Activated CD8-positive, alpha-beta memory T cell treated with anti-CD3 and anti-CD28 coated beads for 1 hour (primary cell): ENCODE results near the gene PLEK.
"Not testable (repeated sequence)": the region's sequence is repeated elsewhere in the genome, so short reads cannot be mapped to it uniquely, and the experiment has no call there.

Source experiments
- DNase-seq, 2 donors: peaks; one replicate each; pipeline ENCODE4 v3.0.0-alpha.2; 2020; ENCODE audit warnings: low read depth in 1 of 2; ENCODE audit errors: extremely low read depth in 1 of 2

The PLEK gene

GRCh38 chr2:68384485-68385107 lies 19.5 kb downstream of the PLEK start:
- no peak for DNase-seq

DNA sequence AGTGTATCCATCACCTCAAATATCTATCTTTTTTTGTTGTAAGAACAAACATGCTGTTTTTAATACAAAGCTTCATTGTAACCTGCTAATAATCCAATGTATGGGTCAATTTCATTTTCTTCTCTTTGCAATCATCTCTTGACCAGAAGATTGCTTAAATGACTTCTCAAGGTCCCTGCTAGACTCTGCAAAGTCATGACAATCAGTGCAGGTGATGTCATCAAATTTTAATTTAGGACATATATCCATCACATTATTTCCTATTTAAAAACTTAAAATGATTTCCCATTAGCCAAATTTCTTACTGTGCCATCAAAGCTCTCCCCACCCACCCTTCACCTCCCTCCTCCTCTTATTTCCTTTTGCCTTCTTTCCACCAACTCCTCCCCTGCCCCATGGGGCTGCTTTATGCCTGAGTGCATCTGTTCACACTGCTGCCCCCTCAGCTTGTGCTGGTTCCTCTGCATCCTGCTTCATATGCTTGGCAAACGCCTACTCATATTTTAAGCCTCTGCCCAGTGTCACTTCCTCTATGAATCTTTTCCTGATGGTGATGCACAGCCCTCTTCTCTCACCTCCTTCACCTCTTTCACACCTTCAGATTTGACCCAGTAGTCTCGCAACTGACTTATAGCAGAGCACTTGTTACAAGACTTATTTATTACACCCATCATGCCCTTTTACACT lies 20.3 kb downstream of the PLEK start:
- DNase-seq: no peak

DNA sequence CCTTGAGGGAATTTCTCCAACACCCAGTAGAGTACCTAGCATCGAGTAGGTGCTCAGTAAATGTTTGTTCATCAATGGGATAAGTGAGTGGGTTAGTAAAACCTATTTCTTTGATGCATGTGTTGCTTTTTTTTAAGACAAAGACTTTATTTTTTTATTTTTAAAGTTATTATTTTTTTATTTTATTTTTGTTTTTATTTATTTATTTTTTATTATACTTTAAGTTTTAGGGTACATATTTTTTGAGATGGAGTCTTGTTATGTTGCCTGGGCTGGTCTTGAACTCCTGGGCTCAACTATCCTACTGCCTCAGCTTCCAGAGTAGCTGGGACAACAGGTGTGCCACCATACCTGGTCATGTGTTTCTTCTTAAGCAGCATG lies 20.8 kb downstream of the PLEK start:
- no peak for DNase-seq

DNA sequence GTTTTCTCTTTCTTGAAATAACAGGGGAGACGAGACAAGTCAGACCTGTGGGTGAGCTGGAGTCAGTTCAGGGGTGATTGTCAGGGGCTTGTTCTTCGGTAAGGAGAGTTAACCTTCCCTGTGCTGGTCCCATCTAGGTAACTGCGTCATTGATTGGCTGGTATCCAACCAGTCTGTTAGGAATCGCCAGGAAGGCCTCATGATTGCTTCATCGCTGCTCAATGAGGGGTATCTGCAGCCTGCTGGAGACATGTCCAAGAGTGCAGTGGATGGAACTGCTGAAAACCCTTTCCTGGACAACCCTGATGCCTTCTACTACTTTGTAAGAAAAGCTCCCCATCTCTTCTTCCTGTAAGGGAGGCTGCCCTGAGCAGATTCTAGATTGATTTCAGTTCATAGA lies 21.3 kb downstream of the PLEK start:
- DNase-seq: no peak

- no peak for DNase-seq
Observed at GRCh38 chr2:68387408-68388350, 22.6 kb downstream of the PLEK start.

DNA sequence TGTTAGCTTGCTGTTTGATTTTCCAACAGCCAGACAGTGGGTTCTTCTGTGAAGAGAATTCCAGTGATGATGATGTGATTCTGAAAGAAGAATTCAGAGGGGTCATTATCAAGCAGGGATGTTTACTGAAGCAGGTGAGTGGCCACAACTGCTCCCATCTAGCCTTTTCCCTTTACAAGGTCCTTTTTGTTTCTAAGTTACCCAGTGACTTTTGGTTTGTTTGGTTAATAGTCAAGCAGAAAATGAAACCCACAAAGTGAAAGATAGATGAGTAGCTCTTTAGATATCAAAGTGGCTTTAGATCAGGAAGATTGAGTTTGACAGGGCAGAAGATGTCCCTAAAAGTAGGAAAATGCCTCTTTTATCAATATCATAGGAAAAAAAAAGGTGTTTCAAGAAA lies 23.3 kb downstream of the PLEK start:
- DNase-seq: no peak

DNA sequence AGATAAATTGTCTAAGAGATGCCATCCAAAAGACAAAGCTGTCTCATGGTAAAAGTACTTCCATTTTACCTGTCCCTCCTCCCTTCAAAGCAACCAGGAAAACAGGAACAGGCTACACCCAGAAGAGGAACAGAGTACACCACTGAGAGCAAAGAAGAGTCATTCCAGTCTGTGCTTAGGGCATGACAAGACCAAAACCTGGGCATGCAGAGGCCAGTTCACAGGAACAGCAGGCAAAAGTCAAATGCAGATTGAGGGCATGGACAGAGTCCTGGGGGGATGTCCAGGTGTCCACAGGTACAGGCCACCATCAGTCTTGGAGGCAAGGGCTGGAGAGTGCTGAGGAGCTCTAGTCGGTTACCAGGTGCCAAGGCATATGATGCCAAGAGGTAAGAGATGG lies 23.7 kb downstream of the PLEK start:
- DNase-seq: no peak

- no peak for DNase-seq
Observed at GRCh38 chr2:68390114-68390513, 25.0 kb downstream of the PLEK start.

- DNase-seq: no peak
Observed at GRCh38 chr2:68390586-68390985, 25.5 kb downstream of the PLEK start.

GRCh38 chr2:68391099-68391498 lies 26.0 kb downstream of the PLEK start:
- no peak for DNase-seq

DNA sequence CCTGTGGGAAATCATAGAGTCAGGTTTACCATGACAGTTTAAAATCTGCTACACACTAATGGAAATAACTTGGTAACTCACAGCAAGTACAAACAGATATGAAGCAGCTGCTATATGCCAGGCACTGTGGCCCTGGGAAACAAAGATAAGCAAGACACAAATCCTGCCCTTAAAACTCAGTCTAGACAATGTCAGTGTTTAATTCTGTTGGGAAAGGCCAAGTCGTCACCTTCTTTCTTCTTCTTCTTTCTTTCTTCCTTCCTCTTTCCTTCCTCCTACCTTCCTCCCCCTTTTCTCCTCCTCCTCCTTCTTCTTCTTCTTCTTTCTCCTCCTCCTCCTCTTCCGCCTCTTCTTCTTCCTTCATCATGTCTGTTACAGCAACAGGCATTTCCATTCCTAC lies 26.8 kb downstream of the PLEK start:
- DNase-seq: no peak

- no peak for DNase-seq
Observed at GRCh38 chr2:68396093-68396492, 31.0 kb downstream of the PLEK start.

DNA sequence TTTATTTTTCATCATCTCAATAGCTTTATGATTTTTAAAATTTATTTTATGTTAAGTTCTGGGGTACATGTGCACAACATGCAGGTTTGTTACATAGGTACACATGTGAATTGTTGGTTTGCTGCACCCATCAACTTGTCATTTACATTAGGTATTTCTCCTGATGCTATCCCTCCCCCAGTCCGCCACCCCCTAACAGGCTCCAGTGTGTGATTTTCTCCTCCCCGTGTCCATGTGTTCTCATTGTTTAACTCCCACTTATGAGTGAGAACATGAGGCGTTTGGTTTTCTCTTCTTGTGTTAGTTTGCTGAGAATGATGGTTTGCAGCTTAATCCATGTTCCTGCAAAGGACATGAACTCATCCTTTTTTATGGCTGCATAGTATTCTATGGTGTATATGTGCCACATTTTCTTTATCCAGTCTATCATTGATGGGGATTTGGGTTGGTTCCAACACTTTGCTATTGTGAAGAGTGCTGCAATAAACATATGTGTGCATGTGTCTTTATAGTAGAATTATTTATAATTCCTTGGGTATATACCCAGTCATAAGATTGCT lies 32.7 kb downstream of the PLEK start:
- DNase-seq: not testable (repeated sequence)

- DNase-seq: no peak
Observed at GRCh38 chr2:68403199-68403644, 38.1 kb downstream of the PLEK start.

- no peak for DNase-seq
Observed at GRCh38 chr2:68404164-68404563, 39.1 kb downstream of the PLEK start.

GRCh38 chr2:68404893-68405799 lies 40.1 kb downstream of the PLEK start:
- DNase-seq: no peak

DNA sequence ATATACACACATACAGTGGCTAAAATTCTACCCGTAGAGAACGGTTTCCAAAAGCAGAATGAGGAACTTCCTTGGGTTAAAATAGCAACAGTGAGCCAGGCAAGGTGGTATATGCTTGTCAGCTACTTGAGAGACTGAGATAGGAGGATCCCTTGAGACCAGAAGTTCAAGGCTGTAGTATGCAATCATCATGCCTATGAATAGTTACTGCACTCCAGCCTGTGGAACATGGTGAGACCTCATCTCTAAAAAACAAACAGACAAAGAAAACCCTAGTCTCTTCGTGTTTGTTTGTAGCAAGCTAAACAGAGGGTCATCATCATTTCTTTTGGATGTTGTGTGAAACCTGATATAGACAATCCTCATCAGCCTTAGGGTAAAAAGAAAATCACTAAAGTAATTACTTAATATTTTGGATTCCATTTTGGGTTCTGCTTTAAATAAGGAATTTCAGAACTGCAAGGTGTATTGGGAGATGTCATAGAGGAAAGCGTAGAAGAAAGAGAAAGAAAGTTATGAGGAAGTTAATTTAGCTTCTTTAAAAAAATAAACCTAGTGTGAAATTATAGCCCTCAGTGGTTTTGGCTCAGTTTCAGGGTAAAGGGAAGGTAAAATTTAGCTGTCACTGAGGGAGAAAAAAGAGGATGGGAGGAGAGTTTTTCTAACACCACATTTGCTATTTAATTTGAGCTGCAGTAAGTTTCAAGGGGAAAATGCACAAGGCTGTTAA lies 46.5 kb downstream of the PLEK start:
- DNase-seq: no peak

GRCh38 chr2:68412127-68412819 lies 47.2 kb downstream of the PLEK start:
- no peak for DNase-seq

GRCh38 chr2:68413466-68413865 lies 48.4 kb downstream of the PLEK start:
- no peak for DNase-seq
